K562 (cell line): ENCODE measurements around the gene NUP43. TPM values are rescaled to one million over a fixed set of nuclear protein-coding genes. Genes with fewer than 3 reads are reported as not detected.

Experiments used
- DMBX1 ChIP-seq: fragments of 250-450 bp; sonication (Bioruptor Pico); IDR thresholded peaks from 2 replicates; pipeline ENCODE4 v1.8.0; 2022; ENCODE audit warnings: inconsistent platforms, mild to moderate bottlenecking, moderate library complexity, borderline replicate concordance
- KDM1A ChIP-seq, 2 experiments: fragments of 450-650 bp; IDR thresholded peaks; 2 replicates each; pipeline ENCODE4 v1.6.1; 2016; ENCODE audit warnings: mild to moderate bottlenecking in 2 of 2
- RERE ChIP-seq: sonication (generic); formaldehyde crosslinking; IDR thresholded peaks from 2 replicates; pipeline ENCODE4 v1.8.0; 2023; ENCODE audit warnings: missing genetic modification reagents, mild to moderate bottlenecking, borderline replicate concordance
- TAF7 ChIP-seq: fragments of 450-650 bp; IDR thresholded peaks from 2 replicates; pipeline ENCODE4 v1.6.1; 2016; ENCODE audit warnings: missing genetic modification characterization, missing compliant biosample characterization
- TBL1XR1 ChIP-seq, 2 experiments: IDR thresholded peaks; 2 replicates each; pipeline ENCODE4 v1.6.1; 2012; ENCODE audit warnings: improper control_type of control experiment in 2 of 2, low read length in 2 of 2, mild to moderate bottlenecking in 1 of 2
- THRB ChIP-seq: fragments of 450-650 bp; formaldehyde crosslinking; conservative IDR thresholded peaks from 2 replicates; pipeline ENCODE4 v1.4.0; 2022; ENCODE audit warnings: mild to moderate bottlenecking, missing genetic modification characterization
- ZNF316 ChIP-seq: fragments of 450-650 bp; IDR thresholded peaks from 2 replicates; pipeline ENCODE4 v1.6.1; 2016
- ZNF431 ChIP-seq: sonication (generic); formaldehyde crosslinking; IDR thresholded peaks from 2 replicates; pipeline ENCODE4 v1.8.0; 2022; ENCODE audit warnings: mild to moderate bottlenecking, missing genetic modification reagents
- polyA plus RNA-seq, 8 experiments: library from polyadenylated mRNA; depleted of rRNA in 4 of 8; stranded (reverse) in 5 of 8; unstranded in 3 of 8; fragments of >200 nt; fragmentation: Nextera tagmentation in 2 of 8; fragmentation: Illumina TruSeq in 1 of 8; extraction: Ambion mirVana in 2 of 8; extraction: Trizol in 1 of 8; gene quantifications; 2 replicates each; pipeline versions ENCODE4 v1.2.1 to v1.2.3, GENCODE V29; 2011 to 2014; ENCODE audit warnings: inconsistent platforms in 1 of 8, missing spikeins in 1 of 8
- total RNA-seq, 7 experiments: library from RNA; depleted of rRNA in 6 of 7; stranded (reverse); fragments of >200 nt in 6 of 7; fragmentation: Illumina TruSeq in 2 of 7; extraction: Trizol in 2 of 7; gene quantifications; 2 replicates each; pipeline versions ENCODE4 v1.2.1 to v1.2.3, GENCODE V29; 2011 to 2021; ENCODE audit warnings: low replicate concordance in 1 of 7
- TF ChIP-seq, protein P1 (sequence below), 2 experiments: fragments of 150-350 bp in 1 of 2; IDR thresholded peaks; 2 replicates each; pipeline ENCODE4 v1.6.1; 2012 to 2016; ENCODE audit warnings: low read depth in 2 of 2, low read length in 2 of 2, mild to moderate bottlenecking in 1 of 2, moderate library complexity in 1 of 2

The NUP43 gene
- total and polyA plus RNA-seq, 9 of the 15 experiments (the other 6 are each of a cell fraction or from before 2014, with no cell fraction given), result 28.9 to 136 (median 67.4) TPM

GRCh38 chr6:149717588-149718458, 28.5 kb downstream of the NUP43 start, which contains the start of gene LATS1 (continued):
- TF ChIP-seq ZNF431 (CRISPR knock-in tag), result peak; percentile 33; the same call in 1 of the 2 replicates
- peak; percentile 90; the same call in 1 of the 2 replicates for TF ChIP-seq TAF7 (tag)
- 0 out of 2 replicates have a peak, but pooled peaks have one; percentile 60 for TF ChIP-seq THRB
- peak; percentile 51; the same call in 1 of the 2 replicates for TF ChIP-seq DMBX1 (CRISPR knock-in tag)
- no peak for TF ChIP-seq TBL1XR1 (IDR thresholded peaks at IDR 0.05; ENCODE audit: low read length in 2 of 2)
- TF ChIP-seq, protein P1, sequence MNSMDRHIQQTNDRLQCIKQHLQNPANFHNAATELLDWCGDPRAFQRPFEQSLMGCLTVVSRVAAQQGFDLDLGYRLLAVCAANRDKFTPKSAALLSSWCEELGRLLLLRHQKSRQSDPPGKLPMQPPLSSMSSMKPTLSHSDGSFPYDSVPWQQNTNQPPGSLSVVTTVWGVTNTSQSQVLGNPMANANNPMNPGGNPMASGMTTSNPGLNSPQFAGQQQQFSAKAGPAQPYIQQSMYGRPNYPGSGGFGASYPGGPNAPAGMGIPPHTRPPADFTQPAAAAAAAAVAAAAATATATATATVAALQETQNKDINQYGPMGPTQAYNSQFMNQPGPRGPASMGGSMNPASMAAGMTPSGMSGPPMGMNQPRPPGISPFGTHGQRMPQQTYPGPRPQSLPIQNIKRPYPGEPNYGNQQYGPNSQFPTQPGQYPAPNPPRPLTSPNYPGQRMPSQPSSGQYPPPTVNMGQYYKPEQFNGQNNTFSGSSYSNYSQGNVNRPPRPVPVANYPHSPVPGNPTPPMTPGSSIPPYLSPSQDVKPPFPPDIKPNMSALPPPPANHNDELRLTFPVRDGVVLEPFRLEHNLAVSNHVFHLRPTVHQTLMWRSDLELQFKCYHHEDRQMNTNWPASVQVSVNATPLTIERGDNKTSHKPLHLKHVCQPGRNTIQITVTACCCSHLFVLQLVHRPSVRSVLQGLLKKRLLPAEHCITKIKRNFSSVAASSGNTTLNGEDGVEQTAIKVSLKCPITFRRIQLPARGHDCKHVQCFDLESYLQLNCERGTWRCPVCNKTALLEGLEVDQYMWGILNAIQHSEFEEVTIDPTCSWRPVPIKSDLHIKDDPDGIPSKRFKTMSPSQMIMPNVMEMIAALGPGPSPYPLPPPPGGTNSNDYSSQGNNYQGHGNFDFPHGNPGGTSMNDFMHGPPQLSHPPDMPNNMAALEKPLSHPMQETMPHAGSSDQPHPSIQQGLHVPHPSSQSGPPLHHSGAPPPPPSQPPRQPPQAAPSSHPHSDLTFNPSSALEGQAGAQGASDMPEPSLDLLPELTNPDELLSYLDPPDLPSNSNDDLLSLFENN (IDR thresholded peaks at IDR 0.05; ENCODE audit: low read depth in 2 of 2, low read length in 2 of 2), result peak in 1 of 2 experiments; percentile 58; a peak in 1 of 4 replicates
- no peak for TF ChIP-seq RERE (CRISPR knock-in tag)
- 0 out of 2 replicates have a peak, but pooled peaks have one; percentile 7 for TF ChIP-seq ZNF316
- no peak for TF ChIP-seq KDM1A (IDR thresholded peaks at IDR 0.05)
